ENCODE results near the gene COQ10A. TPM values are rescaled to one million over a fixed set of nuclear protein-coding genes. Genes with fewer than 3 reads are reported as not detected.

COQ10A gene
- total RNA-seq, 1 donor from 2014 or later: 23.6 TPM

DNA sequence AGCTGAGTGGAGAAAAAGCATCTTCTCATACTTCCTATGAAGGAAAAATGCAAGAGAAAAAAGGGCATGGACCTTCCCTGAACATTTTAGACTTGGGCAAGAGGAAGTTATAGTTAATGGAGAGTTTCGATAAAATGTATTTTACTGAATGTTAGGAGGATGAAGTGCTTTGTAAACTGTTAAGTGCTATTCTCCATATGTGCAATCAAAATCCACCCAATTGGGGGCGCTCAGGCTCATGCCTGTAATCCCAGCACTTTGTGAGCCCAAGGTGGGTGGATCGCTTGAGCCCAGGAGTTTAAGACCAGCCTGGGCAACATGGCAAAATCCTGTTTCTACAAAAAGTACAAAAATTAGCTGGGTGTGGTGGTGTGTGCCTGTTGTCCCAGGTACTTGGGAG, 50.9 kb downstream of the COQ10A start:
- peaks cover 9% of the 10 kb centered on the region for H3K4me1 Mint-ChIP-seq (ENCODE audit: low read depth)
- H3K4me3 Mint-ChIP-seq (ENCODE audit: low read depth): no peak overlapping the region
- H3K27ac Mint-ChIP-seq: no peak overlapping the region
- H3K36me3 Mint-ChIP-seq (ENCODE audit: insufficient read depth): peaks cover 2% of the 10 kb centered on the region
- DNase-seq (ENCODE audit: low spot score, unreplicated experiment): no peak
- H3K9me3 Mint-ChIP-seq (ENCODE audit: low read depth): no peaks in the 10 kb centered on the region
- H3K27me3 Mint-ChIP-seq: no peaks in the 10 kb centered on the region
- TF ChIP-seq, protein P1, sequence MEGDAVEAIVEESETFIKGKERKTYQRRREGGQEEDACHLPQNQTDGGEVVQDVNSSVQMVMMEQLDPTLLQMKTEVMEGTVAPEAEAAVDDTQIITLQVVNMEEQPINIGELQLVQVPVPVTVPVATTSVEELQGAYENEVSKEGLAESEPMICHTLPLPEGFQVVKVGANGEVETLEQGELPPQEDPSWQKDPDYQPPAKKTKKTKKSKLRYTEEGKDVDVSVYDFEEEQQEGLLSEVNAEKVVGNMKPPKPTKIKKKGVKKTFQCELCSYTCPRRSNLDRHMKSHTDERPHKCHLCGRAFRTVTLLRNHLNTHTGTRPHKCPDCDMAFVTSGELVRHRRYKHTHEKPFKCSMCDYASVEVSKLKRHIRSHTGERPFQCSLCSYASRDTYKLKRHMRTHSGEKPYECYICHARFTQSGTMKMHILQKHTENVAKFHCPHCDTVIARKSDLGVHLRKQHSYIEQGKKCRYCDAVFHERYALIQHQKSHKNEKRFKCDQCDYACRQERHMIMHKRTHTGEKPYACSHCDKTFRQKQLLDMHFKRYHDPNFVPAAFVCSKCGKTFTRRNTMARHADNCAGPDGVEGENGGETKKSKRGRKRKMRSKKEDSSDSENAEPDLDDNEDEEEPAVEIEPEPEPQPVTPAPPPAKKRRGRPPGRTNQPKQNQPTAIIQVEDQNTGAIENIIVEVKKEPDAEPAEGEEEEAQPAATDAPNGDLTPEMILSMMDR (IDR thresholded peaks at IDR 0.05; ENCODE audit: unreplicated experiment): no peak

Other genes starting within 250 kb of the COQ10A start
- gene IKZF4, start 245.9 kb upstream of the COQ10A start, total RNA-seq: 20.6 and 21.0 TPM in 2 replicates
- gene RPS26, start 225.0 kb upstream of the COQ10A start, total RNA-seq: 30.2 and 39.3 TPM in 2 replicates
- 206 and 221 TPM in 2 replicates for gene ERBB3, start 186.8 kb upstream of the COQ10A start, total RNA-seq
- 103 and 106 TPM in 2 replicates for gene PA2G4, start 162.4 kb upstream of the COQ10A start, total RNA-seq
- 3,912 and 3,916 TPM in 2 replicates for gene RPL41, start 150.3 kb upstream of the COQ10A start, total RNA-seq
- 12.0 and 13.8 TPM in 2 replicates for gene ZC3H10, start 148.7 kb upstream of the COQ10A start, total RNA-seq
- 102 TPM in 2 replicates for gene ESYT1, start 138.7 kb upstream of the COQ10A start, total RNA-seq
- 169 and 172 TPM in 2 replicates for gene MYL6B, start 114.4 kb upstream of the COQ10A start, total RNA-seq
- 1,155 and 1,178 TPM in 2 replicates for gene MYL6, start 108.6 kb upstream of the COQ10A start, total RNA-seq
- gene SMARCC2, start 77.5 kb upstream of the COQ10A start, total RNA-seq: 202 and 207 TPM in 2 replicates
- gene RNF41, start 45.0 kb upstream of the COQ10A start, total RNA-seq: 50.0 and 50.8 TPM in 2 replicates
- gene NABP2, start 42.6 kb upstream of the COQ10A start, total RNA-seq: 37.9 and 40.5 TPM in 2 replicates
- 62.9 and 65.2 TPM in 2 replicates for gene SLC39A5, start 36.9 kb upstream of the COQ10A start, total RNA-seq
- gene ANKRD52, start 8.6 kb upstream of the COQ10A start, total RNA-seq: 60.3 and 64.3 TPM in 2 replicates
- gene CS, start 33.4 kb downstream of the COQ10A start, total RNA-seq: 209 and 216 TPM in 2 replicates
- 225 and 230 TPM in 2 replicates for gene CNPY2, start 49.0 kb downstream of the COQ10A start, total RNA-seq
- 69.3 and 73.1 TPM in 2 replicates for gene PAN2, start 67.1 kb downstream of the COQ10A start, total RNA-seq
- 0.67 and 0.89 TPM in 2 replicates for gene IL23A, start 71.9 kb downstream of the COQ10A start, total RNA-seq
- 158 and 163 TPM in 2 replicates for gene STAT2, start 93.2 kb downstream of the COQ10A start, total RNA-seq
- gene APOF, start 95.9 kb downstream of the COQ10A start, total RNA-seq: not detected in 2 replicates
- 58.0 and 65.5 TPM in 2 replicates for gene TIMELESS, start 182.5 kb downstream of the COQ10A start, total RNA-seq
- not detected in 2 replicates for gene MIP, start 187.7 kb downstream of the COQ10A start, total RNA-seq
- gene SPRYD4, start 201.6 kb downstream of the COQ10A start, total RNA-seq: 4.6 TPM in 2 replicates
- 3.1 and 3.8 TPM in 2 replicates for gene GLS2, start 221.2 kb downstream of the COQ10A start, total RNA-seq

Data from progenitor cell of endocrine pancreas (in vitro differentiated cells).